Astrocyte of the hippocampus (primary cell): Measurements from ENCODE around the gene ALG1L2.
A peak's percentile ranks its signal among the peaks of the same experiment; 100 is the strongest.
"Not testable (repeated sequence)": the region's sequence is repeated elsewhere in the genome, so short reads cannot be mapped to it uniquely, and the experiment has no call there.

ENCODE experiments used
- DNase-seq: peaks from one replicate; pipeline ENCODE4 v3.0.0; 2011; ENCODE audit warnings: low read depth, low spot score

ALG1L2 gene

DNA sequence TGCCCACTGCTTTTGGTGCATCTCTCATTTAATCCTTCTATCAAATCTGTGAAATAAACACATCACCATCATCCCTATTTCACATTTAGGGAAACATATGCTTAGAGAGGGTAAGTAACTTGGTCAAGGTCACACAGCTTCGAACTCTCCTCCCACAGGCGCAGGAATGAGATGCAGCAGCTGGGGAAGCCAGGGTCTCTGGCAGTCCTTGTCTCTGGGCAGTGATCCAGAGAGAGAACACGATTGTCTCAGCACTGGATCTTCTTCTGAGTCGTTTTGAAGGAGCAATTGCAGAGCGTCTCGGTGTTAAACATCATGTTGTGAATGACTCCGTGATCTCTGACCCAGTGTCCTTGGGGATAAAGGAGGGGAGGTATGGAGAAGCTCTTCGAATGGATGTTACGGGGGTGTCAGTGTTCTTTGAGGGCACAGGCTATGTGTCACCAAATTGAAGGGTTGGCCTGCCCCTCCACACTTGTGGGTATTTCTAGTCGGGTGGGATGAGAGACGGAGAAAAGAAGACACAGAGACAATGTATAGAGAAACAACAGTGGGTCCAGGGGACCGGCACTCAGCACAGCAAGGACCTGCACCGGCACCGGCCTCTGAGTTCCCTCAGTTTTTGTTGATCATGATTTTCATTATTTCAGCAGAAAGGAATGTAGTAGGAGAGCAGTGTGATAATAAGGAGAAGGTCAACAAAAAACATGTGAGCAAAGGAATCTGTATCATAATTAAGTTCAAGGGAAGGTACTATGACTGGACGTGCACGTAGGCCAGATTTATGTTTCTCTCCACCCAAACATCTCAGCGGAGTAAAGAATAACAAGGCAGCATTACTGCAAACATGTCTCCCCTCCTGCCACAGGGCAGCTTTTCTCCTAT lies 41.5 kb downstream of the ALG1L2 start:
- DNase-seq: peak; percentile 20

DNA sequence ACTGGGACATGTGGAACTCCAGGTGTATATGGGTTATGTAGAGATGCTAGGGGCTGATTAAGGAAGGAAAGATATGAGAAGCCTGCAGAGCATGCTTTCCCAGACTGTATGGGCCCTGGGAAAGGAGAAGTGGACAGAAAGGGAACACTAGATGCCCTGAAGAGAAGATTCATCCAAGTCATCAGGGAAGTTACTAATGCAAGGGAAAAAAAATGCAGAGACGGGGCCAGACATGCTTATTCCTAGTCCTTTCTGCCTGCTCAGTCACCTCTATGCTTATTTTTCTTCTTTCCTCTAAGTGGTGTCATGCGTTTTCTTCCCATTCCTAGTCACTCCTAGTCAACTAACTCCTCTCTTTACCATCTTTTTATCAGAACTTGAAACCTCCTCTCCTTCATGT lies 43.8 kb downstream of the ALG1L2 start:
- DNase-seq: not testable (repeated sequence)

DNA sequence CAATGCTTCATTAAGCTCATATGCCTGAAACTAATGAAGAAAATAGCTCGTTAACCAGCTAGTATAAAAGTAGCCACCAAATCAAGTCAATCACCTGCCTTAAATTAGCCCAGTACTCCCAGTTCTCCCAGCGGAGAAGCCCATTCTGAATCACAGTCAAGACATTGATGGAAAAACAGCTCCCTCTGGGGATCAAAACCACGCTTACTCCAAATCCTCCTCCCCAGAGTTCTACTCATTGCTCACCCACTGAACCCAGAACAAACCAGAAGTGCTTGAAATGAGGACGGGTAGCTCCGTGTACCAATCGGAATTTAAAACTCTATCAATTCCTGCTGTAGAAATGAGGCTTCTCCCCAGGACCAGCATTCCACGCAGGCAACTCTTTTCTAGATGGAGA lies 54.7 kb downstream of the ALG1L2 start:
- not testable (repeated sequence) for DNase-seq

DNA sequence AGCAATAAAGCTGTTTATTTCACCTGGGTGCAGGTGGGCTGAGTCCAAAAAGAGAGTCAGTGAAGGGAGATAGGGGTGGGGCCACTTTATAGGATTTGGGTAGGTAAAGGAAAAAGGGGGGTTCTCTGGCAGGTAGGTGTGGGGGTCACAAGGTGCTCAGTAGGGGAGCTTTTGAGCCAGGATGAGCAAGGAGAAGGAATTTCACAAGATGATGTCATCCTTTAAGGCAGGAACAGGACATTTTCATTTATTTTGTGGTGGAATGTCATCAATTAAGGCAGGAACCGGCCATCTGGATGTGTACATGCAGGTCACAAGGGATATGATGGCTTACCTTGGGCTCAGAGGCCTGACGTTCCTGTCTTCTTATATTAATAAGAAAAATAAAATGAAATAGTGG lies 56.1 kb downstream of the ALG1L2 start:
- not testable (repeated sequence) for DNase-seq

DNA sequence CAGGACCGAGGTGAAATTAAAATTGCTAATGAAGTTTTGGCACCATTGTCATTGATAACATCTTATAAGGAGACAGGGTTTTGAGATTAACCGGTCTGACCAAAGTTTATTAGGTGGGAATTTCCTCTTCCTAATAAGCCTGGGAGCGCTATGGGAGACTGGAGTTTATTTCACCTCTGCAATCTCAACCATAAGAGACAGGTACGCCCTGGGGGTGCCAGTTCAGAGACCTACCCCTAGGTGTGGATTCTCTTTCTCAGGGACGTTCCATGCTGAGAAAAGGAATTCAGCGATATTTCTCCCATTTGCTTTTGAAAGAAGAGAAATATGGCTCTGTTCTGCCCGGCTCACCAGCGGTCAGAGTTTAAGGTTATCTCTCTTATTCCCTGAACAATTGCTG lies 57.4 kb downstream of the ALG1L2 start:
- DNase-seq: not testable (repeated sequence)

DNA sequence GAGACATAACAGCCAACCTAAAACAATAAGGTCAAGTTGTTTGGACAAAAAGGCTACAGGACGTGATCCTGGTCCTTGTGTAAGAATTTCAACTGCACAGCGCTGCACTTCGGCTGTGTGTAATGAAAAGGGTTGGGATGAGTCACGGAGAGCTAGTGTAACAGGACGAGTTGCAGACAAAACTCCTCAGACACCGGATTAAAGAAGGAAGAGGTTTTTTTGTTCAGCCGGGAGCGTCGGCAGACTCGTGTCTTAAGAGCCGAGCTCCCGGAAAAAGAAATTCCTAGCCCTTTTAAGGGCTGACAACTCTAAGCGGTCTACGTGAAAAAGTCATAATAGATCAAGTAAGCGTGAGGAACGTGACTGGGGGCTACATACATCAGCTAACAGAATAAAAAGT lies 59.1 kb downstream of the ALG1L2 start:
- peak; percentile 63 for DNase-seq

DNA sequence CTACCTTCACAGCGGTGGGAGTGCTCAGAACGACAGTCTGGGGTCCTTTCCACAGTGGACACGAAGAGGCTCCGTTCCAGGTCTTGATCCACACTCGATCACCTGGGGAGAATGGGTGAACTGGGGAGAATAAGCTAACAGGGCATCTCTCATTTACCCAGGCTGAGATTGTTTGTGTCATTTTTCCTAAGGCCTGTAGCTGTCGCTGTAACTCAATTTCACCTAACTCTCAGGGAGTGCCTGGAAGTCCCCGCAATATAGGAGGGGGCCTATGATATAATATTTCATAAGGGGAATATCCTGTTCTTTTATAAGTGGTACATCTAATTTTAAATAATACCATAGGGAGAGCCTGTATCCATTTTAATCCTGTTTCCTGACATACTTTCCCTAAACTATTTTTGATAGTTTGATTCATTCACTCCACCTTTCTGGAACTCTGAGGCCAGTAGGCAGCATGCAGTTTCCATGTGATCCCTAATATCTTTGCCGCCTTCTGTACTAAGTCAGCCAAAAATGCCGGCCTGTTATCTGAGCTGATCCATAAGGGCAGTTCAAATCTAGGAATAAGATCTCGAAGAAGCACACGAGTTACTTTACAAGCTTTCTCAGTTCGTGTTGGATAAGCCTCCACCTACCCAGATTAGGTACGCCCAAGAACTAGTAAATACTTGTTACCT lies 62.2 kb downstream of the ALG1L2 start:
- not testable (repeated sequence) for DNase-seq

DNA sequence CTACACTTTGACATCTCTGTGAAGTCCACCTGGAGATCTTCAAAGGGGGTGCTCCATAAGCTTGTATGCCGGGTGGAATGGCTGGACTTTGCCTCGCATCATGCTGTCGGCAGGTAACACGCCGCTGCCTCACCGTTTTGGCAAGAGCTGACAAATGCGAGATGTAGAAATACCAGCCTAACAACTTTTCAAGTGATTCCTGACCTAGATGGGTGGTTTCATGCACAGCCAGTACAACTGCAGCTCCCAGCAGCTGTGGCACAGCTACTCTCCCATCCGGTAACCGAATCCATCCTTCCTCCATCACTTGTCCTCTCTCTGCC lies 62.7 kb downstream of the ALG1L2 start:
- not testable (repeated sequence) for DNase-seq

DNA sequence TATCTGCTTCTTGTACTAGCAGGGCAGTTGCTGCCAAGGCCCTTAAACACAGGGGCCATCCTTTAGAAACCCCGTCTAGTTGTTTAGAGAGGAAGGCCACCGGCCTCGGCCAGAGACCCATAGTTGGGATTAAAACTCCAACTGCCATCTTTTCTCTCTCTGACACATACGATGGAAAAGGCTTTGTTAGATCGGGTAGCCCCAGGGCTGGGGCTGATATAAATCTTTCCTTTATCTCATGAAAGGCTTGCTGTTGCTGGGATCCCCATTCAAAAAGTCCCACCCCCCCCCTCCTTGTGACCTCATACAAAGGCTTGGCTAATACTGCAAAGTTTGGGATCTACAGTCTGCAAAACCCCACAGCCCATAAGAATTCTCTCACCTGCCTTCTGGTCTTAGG lies 63.8 kb downstream of the ALG1L2 start:
- not testable (repeated sequence) for DNase-seq

DNA sequence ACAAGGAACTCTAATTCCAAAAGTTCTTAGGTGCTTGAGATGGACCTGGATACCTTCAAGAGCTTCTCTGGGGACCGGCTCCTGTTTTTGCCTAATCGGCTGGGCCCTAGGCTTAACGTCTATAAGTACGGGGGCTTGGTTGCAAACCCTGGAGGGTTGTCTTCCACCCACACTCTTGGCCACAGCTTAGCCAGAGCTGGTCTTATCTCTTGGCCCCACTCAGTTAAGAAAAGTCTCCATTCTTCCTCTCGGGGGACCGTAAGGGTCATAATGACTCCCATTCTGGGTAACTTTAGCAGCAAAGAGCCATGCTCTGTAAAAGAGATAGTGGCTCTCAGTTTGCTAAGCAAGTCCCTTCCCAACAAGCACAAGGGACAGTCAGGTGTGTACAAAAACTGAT lies 64.8 kb downstream of the ALG1L2 start:
- not testable (repeated sequence) for DNase-seq
